Thoracic aorta (tissue), 2 donors: ENCODE measurements around the gene TET1. TPM values are rescaled to one million over a fixed set of nuclear protein-coding genes. Genes with fewer than 3 reads are reported as not detected.

Experiments used
- ATAC-seq: fragments of 150-250 bp; one replicate; pipeline ENCODE4 v1.8.0; 2017; ENCODE audit warnings: low read depth; ENCODE audit not compliant: insufficient number of reproducible peaks, low FRiP score
- DNase-seq: peaks from one replicate; pipeline ENCODE4 v3.0.0-alpha.2; 2020; ENCODE audit warnings: low spot score
- H3K27ac ChIP-seq, 2 donors: fragments of 200-600 bp; sonication (generic); 1 replicate in 1 of 2; 2 replicates in 1 of 2; pipeline ENCODE4 v1.5.1; 2016; ENCODE audit warnings: mild to moderate bottlenecking in 2 of 2, moderate library complexity in 2 of 2
- H3K27me3 ChIP-seq: fragments of 200-600 bp; sonication (generic); replicated peaks from 2 replicates; pipeline ENCODE4 v1.6.0; 2016; ENCODE audit warnings: mild to moderate bottlenecking; ENCODE audit not compliant: insufficient read depth
- H3K36me3 ChIP-seq: fragments of 200-600 bp; sonication (generic); one replicate; pipeline ENCODE4 v1.5.1; 2016
- H3K4me1 ChIP-seq, 2 donors: fragments of 200-600 bp; sonication (generic); 1 replicate in 1 of 2; 2 replicates in 1 of 2; pipeline versions ENCODE4 v1.5.1 to v1.6.0; 2016; ENCODE audit warnings: low read depth in 2 of 2, mild to moderate bottlenecking in 1 of 2; ENCODE audit not compliant: control insufficient read depth in 1 of 2
- H3K4me3 ChIP-seq: fragments of 200-600 bp; sonication (generic); 2 replicates; pipeline ENCODE4 v1.5.1; 2016; ENCODE audit warnings: mild to moderate bottlenecking
- H3K9me3 ChIP-seq: fragments of 200-600 bp; sonication (generic); 2 replicates; pipeline ENCODE4 v1.5.1; 2016
- CTCF ChIP-seq: fragments of 200-600 bp; sonication (generic); IDR thresholded peaks from one replicate; pipeline ENCODE4 v1.5.1; 2019; ENCODE audit warnings: antibody characterized with exemption
- total RNA-seq, 2 donors: library from RNA; depleted of rRNA; stranded (reverse); fragments of >200 nt; gene quantifications; one replicate each; pipeline versions ENCODE4 v1.1.0 to v1.2.3, GENCODE V29; 2016

The TET1 gene
- total RNA-seq, 2 donors from 2014 or later = 2.4 to 4.0 TPM

GRCh38 chr10:68526634-68527307 lies 33.4 kb upstream of the TET1 start:
- H3K27me3 ChIP-seq = no peaks in the 10 kb centered on the region
- peaks cover 3 to 6% of the 10 kb centered on the region in 2 donors for H3K4me1 ChIP-seq
- DNase-seq (no peak), ATAC-seq (peak; percentile 48)
- H3K4me3 ChIP-seq = peak overlapping the region; percentile 94
- H3K36me3 ChIP-seq = no peaks in the 10 kb centered on the region
- H3K9me3 ChIP-seq = no peaks in the 10 kb centered on the region
- TF ChIP-seq CTCF = no peak
- peak overlapping the region; percentile 93 to 97 for H3K27ac ChIP-seq

GRCh38 chr10:68536973-68537372 lies 23.2 kb upstream of the TET1 start:
- H3K4me1 ChIP-seq = no peaks in the 10 kb centered on the region
- DNase-seq = no peak
- no peak overlapping the region for H3K27ac ChIP-seq
- H3K4me3 ChIP-seq = no peak overlapping the region
- H3K36me3 ChIP-seq = no peaks in the 10 kb centered on the region
- H3K9me3 ChIP-seq = no peaks in the 10 kb centered on the region
- no peaks in the 10 kb centered on the region for H3K27me3 ChIP-seq
- no peak for TF ChIP-seq CTCF
- ATAC-seq = no peak

- H3K9me3 ChIP-seq = no peaks in the 10 kb centered on the region
- no peaks in the 10 kb centered on the region for H3K4me1 ChIP-seq
- H3K4me3 ChIP-seq = no peak overlapping the region
- H3K27me3 ChIP-seq = no peaks in the 10 kb centered on the region
- H3K27ac ChIP-seq = no peak overlapping the region
- TF ChIP-seq CTCF = no peak
- DNase-seq = no peak
- ATAC-seq = no peak
- no peaks in the 10 kb centered on the region for H3K36me3 ChIP-seq
These were observed 22.3 kb upstream of the TET1 start for GRCh38 chr10:68537796-68538195.

- DNase-seq = no peak
These were observed 16.9 kb upstream of the TET1 start for GRCh38 chr10:68543004-68543918.

More at GRCh38 chr10:68543004-68543918, 16.9 kb upstream of the TET1 start:
- no peak for TF ChIP-seq CTCF
- no peak overlapping the region for H3K4me3 ChIP-seq
- H3K4me1 ChIP-seq = no peaks in the 10 kb centered on the region
- H3K9me3 ChIP-seq = no peaks in the 10 kb centered on the region
- H3K27me3 ChIP-seq = no peaks in the 10 kb centered on the region
- ATAC-seq = no peak
- H3K36me3 ChIP-seq = no peaks in the 10 kb centered on the region
- no peak overlapping the region for H3K27ac ChIP-seq
